ENCODE data around the gene MED16.
"Not testable (repeated sequence)": the region's sequence is repeated elsewhere in the genome, so short reads cannot be mapped to it uniquely, and the experiment has no call there.

Gene MED16

DNA sequence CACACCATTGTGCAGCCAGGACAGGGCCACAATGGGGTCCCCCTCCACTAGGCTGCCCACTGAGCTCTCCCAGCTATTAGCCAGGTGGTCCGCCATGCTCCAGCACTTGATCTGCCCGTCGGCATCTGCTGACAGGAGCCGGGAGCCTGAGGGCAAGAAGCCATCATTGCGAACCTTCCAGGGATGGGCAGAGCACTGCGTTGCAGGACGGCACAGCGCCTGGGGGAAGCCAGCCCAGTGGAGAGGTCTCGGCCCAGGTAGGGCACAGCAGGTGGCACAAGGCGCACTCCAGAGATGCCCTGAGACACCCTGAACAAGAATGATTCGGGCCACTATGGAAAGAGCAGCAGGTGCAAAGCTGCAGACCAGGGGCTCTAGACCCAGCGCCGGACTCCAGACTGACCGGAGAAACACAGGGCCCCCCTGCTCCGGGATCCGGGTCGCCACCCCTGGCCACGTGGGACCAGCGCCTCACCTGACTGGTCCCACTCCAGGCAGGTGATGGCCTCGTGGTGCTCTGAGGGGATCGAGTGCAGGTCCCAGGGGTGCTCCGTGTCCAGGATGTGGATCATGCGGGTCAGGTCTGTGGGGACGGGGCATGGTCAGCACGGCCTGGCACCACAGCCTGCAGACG, 3.2 kb downstream of the MED16 start:
- no peak for DNase-seq (ENCODE audit: low read depth in 3 of 3, low spot score in 1 of 3)

DNA sequence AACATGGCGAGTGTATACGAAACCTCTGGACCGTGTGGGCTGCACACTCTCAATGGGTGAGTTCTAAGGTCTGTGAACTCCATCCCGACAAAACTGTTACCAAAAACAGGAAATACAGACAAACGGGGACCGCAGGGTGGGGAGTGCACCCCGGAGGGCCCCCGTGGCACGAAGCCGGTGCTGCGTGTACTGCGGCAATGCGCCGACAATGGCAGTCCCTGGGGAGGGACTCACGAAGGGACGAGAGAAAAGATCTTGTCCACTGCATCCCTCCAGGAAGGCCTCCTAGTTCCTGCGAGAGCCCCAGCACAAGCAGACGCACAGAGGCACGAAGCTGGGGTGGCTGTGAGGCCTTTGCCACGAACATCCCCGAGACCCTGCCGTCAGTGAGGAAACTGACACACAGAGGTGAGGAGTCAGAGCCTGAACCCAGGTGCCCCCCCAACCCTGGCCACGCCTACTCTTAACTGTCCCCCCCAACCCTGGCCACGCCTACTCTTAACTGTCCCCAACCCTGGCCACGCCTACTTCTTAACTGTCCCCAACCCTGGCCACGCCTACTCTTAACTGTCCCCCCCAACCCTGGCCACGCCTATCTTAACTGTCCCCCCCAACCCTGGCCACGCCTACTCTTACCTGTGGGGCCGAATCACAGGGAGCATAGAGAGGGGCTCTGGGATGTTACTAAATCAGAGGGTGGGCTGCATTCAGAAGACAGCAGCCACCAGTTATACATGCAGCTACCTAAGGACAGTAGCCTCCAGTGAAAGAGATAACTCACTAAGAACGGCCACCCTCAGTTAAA, 4.2 kb downstream of the MED16 start:
- DNase-seq (ENCODE audit: low read depth in 3 of 3, low spot score in 1 of 3), result peak in 1 of 3 donors; percentile 26

DNA sequence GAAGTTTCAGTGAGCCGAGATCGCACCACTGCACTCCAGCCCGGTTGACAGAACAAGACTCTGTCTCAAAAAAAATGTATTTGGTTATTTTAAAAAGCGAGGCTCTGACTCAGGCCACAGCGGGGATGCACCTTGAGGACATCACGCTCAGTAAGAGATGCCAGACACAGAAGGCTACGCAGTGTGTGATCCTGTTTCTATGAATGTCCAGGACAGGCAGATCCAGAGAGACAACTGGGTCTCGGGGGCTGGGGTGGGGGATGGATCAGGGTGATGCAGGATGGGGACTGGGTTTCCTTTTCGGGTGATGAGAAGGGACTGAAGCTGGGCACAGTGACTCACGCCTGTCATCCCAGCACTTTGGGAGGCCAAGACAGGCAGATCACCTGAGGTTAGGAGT, 5.4 kb downstream of the MED16 start:
- DNase-seq (ENCODE audit: low read depth in 3 of 3, low spot score in 1 of 3), result no peak

DNA sequence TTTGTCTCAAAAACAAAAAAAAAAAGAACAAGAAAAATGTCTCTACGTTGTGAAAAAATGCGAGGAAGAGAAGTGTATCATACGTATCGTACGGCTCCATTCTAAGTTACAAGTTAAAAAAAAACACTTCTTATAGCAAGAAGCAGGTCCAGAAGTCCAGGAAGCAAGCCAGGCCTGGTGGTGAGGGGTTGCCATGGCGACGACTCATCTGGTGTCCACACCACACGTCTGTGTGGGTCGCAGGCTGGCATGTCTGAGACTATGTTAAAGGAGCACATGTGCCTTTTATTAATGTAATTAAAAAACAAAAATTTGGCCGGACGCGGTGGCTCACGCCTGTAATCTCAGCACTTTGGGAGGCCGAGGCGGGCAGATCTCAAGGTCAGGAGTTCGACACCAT, 5.9 kb downstream of the MED16 start:
- no peak for DNase-seq (ENCODE audit: low read depth in 3 of 3, low spot score in 1 of 3)

DNA sequence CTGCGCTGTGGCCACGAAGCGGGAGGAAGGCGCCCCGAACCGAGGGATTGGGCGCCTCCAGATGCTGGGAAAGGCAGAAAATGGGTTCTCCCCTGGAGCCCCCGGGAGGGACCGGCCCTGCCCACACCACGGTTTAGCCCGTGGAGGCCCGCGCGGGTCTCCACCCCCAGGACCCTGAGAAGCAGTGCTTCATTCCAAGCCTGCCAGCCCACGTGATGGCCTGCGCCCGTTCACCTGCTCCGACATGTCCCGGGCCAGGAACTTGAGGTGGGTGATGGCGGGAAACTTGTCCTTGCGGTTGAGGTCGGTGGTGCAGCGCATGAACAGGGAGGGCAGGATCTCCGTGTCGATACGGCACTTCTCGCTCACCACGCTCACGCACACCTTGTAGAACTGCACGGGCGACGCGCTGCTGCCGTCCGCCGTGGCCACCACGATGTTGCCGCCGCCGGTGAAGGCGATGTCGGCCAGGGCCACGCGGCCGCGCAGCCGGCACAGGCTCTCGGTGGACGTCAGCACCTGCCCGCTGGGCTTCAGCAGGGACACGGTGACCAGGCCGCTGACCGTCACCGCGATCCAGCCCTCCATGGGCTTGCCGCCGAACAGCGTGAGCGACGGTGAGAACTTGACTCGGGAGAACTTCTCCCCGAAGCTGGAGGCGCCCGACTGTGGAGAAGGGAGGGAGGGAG, 7.3 kb downstream of the MED16 start:
- DNase-seq (ENCODE audit: low read depth in 3 of 3, low spot score in 1 of 3), result no peak

DNA sequence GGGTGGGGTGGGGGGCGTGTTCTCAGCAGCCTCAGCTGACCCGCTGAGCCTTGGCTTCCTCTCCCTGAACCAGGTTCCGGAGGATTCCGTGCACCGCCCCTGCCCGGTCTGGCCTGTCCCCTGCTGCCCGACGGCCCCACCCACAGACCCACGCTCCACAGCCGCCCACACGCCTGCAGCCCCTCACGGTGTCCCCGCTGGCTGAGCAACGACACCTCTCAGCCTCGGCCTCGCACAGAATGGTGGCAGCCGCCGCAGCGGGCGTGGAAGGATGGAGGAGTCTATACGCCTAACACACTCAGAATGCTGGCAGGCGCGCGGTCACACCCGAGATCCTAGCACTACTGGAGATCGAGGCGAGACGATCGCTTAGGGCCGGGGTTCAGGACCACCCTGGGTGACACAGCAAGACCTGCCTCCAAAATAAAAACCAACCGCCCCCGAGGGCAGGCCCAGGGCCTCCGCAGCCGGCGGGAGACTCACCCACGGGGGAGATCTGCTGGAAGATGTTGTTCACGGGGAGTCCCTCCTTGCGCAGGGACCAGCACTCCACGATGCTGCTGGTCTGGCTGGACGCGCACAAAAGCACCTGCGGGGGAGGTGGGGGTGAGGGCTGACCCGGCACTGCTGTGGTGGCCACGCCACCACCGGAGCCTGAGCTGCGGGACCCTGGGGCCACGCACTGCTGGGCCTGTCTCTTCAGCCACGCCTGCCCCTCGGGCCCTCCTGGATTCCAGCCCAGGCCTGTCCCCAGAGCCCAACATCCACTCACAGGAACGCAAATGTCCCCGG, 8.4 kb downstream of the MED16 start:
- DNase-seq (ENCODE audit: low read depth in 3 of 3, low spot score in 1 of 3), result no peak

DNA sequence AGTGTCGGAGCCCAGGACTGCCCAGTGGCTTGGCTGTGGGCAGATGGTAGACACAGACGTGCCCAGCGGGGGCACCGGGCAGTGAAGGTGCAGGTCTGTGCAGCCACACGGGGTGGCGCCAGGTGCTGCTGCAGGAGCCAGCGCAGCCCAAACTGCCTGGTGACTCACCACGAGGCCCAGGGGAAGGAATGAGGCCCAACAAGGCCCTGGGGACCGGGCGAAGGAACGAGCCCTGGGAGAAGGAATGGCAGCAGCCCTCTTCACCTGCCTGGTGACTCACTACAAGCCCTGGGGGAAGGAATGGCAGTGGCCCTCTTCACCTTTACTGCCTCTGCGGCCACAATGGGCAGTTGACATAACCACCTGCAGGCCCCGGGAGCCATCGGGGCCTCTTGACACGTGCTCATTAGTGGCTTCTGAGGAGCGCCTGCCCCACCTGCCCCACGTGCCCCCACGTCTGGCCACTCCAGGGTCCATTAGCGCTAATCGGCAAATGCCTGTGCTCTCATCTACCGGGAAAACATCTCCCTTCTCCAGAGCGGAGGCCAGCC, 9.3 kb downstream of the MED16 start:
- DNase-seq (ENCODE audit: low read depth in 3 of 3, low spot score in 1 of 3), result no peak

DNA sequence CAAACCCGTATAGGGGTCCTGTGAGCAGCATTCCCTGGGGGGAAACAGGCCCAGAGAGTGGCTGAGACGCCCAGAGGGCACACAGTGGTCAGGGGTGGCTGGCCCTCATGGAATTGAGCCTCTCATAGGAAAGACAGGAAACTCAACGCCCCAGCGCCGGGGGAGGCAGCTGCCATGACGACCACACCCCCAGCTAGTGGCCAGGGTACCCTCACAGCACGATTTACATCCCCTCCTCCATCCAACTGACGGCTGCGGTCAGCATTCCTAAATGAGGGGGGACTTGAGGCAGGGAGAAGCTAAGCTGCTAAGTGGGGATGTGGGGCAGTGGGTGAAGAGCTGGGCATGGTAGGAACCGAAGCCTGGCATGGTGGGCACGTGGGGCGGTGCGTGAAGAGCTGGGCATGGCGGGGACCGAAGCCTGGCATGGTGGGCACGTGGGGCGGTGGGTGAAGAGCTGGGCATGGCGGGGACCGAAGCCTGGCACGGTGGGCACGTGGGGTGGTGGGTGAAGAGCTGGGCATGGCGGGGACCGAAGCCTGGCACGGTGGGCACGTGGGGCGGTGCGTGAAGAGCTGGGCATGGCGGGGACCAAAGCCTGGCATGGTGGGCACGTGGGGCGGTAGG, 10.0 kb downstream of the MED16 start:
- no peak for DNase-seq (ENCODE audit: low read depth in 3 of 3, low spot score in 1 of 3)

DNA sequence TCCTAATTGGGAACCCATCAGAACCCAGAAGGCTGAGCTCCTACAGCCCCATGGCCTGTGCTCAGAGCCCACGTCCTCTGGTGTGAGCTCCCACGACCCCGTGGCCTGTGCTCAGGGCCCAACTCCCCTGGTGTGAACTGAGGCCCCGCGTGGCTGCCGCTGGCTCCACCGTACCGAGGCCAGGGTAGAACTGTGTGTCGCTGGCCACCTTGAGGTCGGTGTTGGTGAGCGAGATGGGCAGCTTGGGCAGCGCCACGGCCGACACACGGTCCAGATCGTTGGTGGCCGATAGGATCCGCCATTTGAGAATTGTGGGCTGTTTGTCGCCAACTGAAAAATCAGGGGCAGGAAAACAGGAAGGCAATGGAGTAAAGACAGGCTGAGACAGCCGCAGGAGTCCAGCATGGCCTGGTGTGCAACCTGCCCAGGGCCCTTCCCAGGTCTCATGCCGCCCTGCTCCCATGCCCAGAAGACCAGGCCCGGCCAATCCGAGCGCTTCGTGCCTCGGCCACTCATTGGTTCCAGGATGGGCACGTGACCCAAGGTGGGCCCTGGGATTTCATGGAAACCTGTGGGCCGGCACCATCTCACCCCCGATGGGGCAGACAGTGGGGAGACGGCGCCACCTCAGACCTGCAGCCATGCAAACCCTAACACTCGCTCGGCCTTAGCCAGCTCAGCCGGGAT, 11.5 kb downstream of the MED16 start:
- no peak for DNase-seq (ENCODE audit: low read depth in 3 of 3, low spot score in 1 of 3)

DNA sequence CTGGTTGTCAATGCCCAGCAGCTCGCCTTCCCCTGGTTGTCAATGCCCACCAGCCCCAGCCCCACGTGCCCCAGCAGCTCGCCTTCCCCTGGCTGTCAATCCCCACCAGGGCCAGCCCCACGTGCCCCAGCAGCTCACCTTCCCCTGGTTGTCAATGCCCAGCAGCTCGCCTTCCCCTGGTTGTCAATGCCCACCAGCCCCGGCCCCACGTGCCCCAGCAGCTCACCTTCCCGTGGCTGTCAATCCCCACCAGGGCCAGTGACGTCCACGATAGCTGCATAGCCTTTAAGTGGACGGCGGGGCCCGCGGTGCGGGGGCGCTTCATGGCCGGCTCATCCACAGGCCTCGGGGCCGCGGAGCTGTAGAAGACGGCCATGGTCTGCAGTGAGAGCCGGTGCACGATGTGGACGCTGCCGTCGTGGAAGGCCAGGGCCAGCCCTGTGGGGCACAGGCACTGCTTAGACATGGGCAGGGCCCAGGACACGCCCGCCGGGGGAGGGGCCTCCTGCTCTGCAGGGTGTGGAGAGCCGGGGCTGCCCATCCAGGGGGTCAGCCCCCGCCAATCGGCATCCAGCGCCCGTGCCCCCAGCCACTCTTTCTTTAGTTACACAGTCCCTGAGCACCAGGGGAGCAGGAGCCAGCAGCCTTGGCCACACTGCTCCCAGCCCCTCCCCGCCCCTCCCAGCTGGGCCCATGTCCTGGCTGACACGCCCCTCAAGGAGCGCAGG, 13.1 kb downstream of the MED16 start:
- no peak for DNase-seq (ENCODE audit: low read depth in 3 of 3, low spot score in 1 of 3)

DNA sequence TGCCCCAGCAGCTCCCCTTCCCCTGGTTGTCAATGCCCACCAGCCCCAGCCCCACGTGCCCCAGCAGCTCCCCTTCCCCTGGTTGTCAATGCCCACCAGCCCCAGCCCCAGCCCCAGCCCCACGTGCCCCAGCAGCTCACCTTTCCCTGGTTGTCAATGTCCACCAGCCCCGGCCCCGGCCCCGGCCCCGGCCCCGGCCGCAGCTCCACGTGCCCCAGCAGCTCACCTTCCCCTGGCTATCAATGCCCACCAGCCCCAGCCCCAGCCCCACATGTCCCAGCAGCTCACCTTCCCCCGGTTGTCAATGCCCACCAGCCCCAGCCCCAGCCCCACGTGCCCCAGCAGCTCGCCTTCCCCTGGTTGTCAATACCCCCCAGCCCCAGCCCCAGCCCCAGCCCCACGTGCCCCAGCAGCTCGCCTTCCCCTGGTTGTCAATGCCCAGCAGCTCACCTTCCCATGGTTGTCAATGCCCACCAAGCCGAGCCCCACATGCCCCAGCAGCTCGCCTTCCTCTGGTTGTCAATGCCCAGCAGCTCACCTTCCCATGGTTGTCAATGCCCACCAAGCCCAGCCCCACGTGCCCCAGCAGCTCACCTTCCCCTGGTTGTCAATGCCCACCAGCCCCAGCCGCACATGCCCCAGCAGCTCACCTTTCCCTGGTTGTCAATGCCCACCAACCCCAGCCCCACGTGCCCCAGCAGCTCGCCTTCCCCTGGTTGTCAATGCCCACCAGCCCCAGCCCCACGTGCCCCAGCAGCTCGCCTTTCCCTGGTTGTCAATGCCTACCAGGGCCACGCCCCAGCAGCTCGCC, 14.0 kb downstream of the MED16 start:
- DNase-seq (ENCODE audit: low read depth in 3 of 3, low spot score in 1 of 3), result not testable (repeated sequence)

DNA sequence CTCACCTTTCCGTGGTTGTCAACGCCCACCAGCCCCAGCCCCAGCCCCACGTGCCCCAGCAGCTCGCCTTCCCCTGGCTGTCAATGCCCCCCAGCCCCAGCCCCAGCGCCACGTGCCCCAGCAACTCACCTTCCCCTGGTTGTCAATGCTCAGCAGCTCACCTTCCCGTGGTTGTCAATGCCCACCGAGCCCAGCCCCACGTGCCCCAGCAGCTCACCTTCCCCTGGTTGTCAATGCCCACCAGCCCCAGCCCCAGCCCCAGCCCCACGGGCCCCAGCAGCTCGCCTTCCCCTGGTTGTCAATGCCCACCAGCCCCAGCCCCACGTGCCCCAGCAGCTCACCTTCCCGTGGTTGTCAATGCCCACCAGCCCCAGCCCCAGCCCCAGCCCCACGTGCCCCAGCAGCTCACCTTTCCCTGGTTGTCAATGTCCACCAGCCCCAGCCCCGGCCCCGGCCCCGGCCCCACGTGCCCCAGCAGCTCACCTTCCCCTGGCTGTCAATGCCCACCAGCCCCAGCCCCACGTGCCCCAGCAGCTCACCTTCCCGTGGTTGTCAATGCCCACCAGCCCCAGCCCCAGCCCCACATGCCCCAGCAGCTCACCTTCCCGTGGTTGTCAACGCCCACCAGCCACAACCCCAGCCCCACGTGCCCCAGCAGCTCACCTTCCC, 14.9 kb downstream of the MED16 start:
- DNase-seq (ENCODE audit: low read depth in 3 of 3, low spot score in 1 of 3), result not testable (repeated sequence)

DNA sequence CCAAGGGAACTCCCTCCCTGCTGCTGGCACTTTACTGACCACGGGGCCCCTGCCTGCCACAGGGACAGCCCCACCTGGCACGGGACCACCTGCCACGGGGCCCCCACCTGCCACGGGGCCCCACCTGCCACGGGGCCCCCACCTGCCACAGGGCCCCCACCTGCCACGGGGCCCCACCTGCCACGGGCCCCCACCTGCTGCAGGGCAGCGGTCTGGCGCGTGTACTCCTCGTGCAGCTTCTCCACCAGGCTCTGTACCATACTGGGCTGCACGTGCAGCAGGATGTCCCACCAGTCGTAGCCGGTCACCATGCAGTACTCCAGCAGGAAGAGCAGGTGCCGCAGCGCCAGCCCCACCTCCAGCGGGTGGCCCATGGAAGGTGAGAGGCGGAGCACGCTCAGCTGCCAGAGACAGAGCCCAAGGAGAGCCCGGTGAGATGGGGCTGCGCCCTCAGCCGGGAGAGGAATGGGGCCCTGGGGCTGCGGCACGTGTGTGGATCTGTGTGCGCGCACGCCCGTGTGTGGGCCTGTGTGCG, 16.1 kb downstream of the MED16 start:
- DNase-seq (ENCODE audit: low read depth in 3 of 3, low spot score in 1 of 3), result no peak

DNA sequence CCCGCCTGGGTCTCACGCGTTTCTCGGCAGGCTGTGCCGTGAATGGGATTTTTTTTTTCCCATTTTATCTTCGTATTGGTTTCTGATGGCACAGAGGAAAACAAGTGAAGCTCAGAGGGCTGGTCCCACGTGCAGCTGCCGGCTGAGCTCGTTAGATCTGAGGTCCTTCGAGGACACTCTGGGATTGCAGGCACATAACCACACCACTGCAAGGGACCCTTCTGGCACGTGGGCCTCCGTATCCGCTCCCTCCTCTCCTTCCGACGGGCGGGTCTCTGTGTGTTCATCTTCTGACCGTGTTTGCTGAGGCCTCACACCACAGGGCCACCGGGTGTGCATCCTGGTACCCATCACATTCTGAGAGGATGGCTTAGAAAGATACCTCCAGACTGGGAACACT, 16.9 kb downstream of the MED16 start:
- DNase-seq (ENCODE audit: low read depth in 3 of 3, low spot score in 1 of 3), result no peak

DNA sequence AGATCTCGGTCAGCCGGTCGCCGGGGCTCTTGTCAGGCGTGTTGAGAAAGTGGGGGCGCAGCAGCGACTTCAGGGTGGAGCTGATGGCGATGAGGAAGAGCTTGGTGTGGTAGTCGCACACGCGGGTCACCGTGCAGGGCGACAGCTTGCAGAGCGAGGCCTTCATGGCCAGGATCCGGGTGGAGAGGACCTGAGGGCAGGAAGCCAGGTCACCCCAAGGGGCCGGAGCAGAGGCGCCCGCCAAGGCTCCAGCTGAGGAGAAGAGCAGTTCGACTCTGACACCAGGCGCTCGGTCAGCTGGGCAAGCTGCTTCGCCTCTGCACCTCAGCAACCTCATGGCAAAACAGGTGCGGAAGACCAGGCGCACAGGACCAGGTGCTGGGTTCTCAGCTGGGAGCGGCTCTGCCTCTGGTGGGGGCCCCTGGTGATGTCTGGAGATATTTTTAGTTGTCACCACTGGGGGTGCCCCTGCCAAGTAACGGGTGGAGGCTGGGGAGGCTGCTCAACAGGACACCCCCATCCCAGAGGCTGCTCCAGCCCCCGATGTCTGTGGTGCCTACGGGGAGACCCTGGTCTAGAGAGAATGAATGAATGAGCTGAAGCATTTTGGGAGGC, 17.6 kb downstream of the MED16 start:
- no peak for DNase-seq (ENCODE audit: low read depth in 3 of 3, low spot score in 1 of 3)

DNA sequence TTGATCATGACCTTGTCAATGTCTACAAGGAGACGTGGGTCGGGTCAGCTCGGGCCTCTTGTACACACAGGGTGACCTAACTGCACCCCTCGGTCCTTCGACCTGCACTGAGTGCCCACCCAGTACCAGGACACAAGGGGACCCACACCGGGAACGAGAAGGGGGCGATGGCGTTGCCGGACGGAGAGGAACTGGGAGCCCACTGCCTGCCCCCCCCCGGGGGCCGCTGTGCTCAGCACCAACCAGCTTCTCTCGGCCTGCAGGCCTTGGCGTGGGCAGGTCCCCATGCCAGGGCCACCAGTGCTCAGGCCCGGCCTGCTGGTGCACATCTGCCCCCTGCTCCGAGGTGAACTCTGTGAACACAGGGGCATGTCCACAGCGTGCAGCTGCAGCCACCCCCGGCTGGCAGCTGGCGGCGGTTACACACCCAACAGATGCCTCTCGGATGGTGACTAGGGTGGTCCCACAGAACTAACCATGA, 19.4 kb downstream of the MED16 start:
- no peak for DNase-seq (ENCODE audit: low read depth in 3 of 3, low spot score in 1 of 3)

DNA sequence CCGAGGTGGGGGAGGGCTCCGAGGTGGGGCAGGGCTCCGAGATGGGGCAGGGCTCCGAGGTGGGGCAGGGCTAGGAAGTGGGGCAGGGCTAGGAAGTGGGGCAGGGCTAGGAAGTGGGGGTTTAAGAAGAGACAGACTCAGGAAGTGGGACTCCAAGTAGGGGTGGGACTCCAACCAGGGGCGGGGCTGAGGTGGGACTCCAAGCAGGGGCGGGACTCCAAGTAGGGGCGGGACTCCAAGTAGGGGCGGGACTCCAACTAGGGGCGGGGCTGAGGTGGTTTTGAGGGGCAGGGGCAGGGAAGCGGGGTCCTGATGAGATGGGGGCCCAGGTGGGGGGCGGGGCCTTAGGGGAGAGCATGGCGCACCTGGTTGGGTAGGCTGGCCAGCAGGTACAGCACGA, 19.9 kb downstream of the MED16 start:
- DNase-seq (ENCODE audit: low read depth in 3 of 3, low spot score in 1 of 3), result peak; percentile 21 to 70 (median 46)
